Ascending aorta (tissue), 2 donors: ENCODE results near the gene ADRA2B. TPM values are rescaled to one million over a fixed set of nuclear protein-coding genes. Genes with fewer than 3 reads are reported as not detected.

Source experiments
- DNase-seq, 2 donors: peaks; one replicate each; pipeline ENCODE4 v3.0.0-alpha.2; 2019; ENCODE audit warnings: low spot score in 2 of 2
- H3K27ac ChIP-seq, 2 donors: fragments of 200-600 bp; sonication (generic); one replicate each; pipeline ENCODE4 v1.5.1; 2016 to 2017; ENCODE audit warnings: mild to moderate bottlenecking in 1 of 2
- H3K27me3 ChIP-seq: fragments of 200-600 bp; sonication (generic); one replicate; pipeline ENCODE4 v1.5.1; 2017
- H3K36me3 ChIP-seq, 2 donors: fragments of 200-600 bp; sonication (generic); one replicate each; pipeline ENCODE4 v1.5.1; 2016
- H3K4me1 ChIP-seq, 2 donors: fragments of 200-600 bp; sonication (generic); one replicate each; pipeline ENCODE4 v1.5.1; 2016 to 2017; ENCODE audit warnings: mild to moderate bottlenecking in 1 of 2
- H3K4me3 ChIP-seq, 2 donors: fragments of 200-600 bp; sonication (generic); one replicate each; pipeline ENCODE4 v1.5.1; 2016 to 2017; ENCODE audit warnings: mild to moderate bottlenecking in 1 of 2
- H3K9me3 ChIP-seq, 2 donors: fragments of 200-600 bp; sonication (generic); one replicate each; pipeline ENCODE4 v1.5.1; 2016
- intact Hi-C: fragments of 100-400 bp; cut with DNase I; formaldehyde crosslinking; loops from one replicate; pipeline ENCODE4 v1.15.1; 2023
- total RNA-seq: library from RNA; depleted of rRNA; stranded (reverse); fragments of >200 nt; gene quantifications from one replicate; pipeline ENCODE4 v1.1.0, GENCODE V29; 2016
- TF ChIP-seq, protein P1 (sequence below), 3 experiments: fragments of 200-600 bp in 2 of 3; fragments of 450-650 bp in 1 of 3; sonication (generic) in 2 of 3; IDR thresholded peaks; one replicate each; pipeline ENCODE4 v1.5.1; 2016 to 2019; ENCODE audit warnings: antibody characterized with exemption in 3 of 3, mild to moderate bottlenecking in 1 of 3, moderate library complexity in 1 of 3

The ADRA2B gene
- total RNA-seq, 1 donor from 2014 or later: 9.4 TPM

DNA sequence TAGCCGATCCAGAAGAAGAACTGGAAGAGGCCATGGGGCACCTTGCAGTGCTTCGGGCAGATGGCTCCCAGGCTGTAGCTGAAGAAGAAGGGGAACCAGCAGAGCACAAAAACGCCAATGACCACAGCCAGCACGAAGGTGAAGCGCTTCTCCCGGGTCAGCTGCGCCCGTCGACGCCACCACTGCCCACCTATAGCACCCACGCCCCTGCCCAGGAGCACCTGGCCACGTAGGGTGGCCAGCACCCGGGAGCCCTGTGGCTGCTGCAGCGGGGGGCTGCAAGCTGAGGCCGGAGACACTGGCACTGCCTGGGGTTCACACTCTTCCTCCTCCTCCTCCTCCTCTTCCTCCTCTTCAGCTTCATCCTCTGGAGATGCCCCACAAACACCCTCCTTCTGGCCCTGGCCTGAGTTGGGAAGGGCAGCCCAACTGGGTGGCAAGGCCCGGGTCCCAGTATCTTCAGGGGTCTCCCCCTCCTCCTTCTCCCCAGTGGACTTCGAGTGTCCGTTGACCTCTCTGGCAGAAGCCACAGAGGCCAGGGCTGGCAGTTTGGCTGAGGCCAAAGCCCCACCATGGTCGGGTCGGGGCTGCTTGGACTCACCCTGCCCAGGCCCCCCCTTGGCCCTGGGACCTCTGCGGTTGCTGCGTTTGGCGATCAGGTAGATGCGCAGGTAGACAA lies 1.3 kb downstream of the ADRA2B start:
- no peaks in the 10 kb centered on the region for H3K36me3 ChIP-seq
- TF ChIP-seq, protein P1, sequence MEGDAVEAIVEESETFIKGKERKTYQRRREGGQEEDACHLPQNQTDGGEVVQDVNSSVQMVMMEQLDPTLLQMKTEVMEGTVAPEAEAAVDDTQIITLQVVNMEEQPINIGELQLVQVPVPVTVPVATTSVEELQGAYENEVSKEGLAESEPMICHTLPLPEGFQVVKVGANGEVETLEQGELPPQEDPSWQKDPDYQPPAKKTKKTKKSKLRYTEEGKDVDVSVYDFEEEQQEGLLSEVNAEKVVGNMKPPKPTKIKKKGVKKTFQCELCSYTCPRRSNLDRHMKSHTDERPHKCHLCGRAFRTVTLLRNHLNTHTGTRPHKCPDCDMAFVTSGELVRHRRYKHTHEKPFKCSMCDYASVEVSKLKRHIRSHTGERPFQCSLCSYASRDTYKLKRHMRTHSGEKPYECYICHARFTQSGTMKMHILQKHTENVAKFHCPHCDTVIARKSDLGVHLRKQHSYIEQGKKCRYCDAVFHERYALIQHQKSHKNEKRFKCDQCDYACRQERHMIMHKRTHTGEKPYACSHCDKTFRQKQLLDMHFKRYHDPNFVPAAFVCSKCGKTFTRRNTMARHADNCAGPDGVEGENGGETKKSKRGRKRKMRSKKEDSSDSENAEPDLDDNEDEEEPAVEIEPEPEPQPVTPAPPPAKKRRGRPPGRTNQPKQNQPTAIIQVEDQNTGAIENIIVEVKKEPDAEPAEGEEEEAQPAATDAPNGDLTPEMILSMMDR (IDR thresholded peaks at IDR 0.05): no peak
- no peak for DNase-seq
- peaks cover 7% of the 10 kb centered on the region for H3K27me3 ChIP-seq
- no peak overlapping the region for H3K27ac ChIP-seq
- intact Hi-C loops: loop anchor here (5.0 to 10.0 kb wide), 3 partner anchors 43 to 90 kb away; no protein-coding TSS in a partner anchor
- H3K9me3 ChIP-seq: no peaks in the 10 kb centered on the region
- peaks cover 0 to 4% of the 10 kb centered on the region in 2 donors for H3K4me1 ChIP-seq
- H3K4me3 ChIP-seq: peak overlapping the region in 1 of 2 donors; percentile 78

DNA sequence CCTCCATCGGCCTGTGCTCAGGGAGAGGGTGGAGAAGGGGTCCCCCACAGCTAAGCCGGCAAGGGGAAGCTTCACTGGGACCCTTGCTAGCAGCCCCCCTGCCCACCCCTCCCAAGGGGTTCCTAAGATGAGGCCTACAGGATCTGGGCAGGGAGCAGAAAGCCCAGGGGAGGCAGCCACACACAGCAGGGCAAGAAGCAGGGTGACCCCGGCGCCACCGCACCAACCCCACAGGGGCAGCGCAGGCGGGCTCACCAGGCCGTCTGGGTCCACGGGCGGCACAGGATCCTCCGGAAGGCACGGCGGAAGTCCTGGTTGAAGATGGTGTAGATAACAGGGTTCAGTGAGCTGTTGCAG lies 1.8 kb downstream of the ADRA2B start:
- peaks cover 0 to 4% of the 10 kb centered on the region in 2 donors for H3K4me1 ChIP-seq
- peak overlapping the region in 1 of 2 donors; percentile 78 for H3K4me3 ChIP-seq
- no peaks in the 10 kb centered on the region for H3K9me3 ChIP-seq
- peaks cover 7% of the 10 kb centered on the region for H3K27me3 ChIP-seq
- no peaks in the 10 kb centered on the region for H3K36me3 ChIP-seq
- DNase-seq: no peak
- no peak overlapping the region for H3K27ac ChIP-seq
- TF ChIP-seq, protein P1 (IDR thresholded peaks at IDR 0.05): no peak
- intact Hi-C loops: loop anchor here (5.0 to 10.0 kb wide), 3 partner anchors 42 to 90 kb away; no protein-coding TSS in a partner anchor

DNA sequence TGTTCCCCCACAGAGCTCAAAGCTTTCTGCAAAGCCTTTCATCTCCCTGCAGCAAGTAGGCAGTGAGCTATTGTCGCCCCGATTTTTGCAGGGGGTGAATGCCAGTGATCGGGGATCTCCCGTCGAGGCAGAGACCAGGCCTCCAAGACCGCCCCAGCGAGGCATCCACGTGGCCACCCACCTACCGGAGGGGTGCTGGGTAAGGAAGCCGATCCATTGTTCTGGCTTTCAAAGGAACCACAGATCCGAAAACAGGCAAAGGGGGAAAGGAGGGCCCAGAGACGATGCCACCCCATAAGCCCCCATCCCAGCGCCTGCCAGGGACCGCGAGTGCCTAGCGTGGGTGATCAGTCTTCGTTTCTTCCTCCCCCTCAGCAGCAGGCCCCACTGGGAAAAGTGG lies 2.4 kb downstream of the ADRA2B start:
- Histone ChIP-seq H3K4me1 (peaks cover 3 to 4% of the 10 kb centered on the region in 2 donors), H3K4me3 (peak overlapping the region in 1 of 2 donors; percentile 78)
- intact Hi-C loops: loop anchor here (5.0 to 10.0 kb wide), 3 partner anchors 42 to 89 kb away; no protein-coding TSS in a partner anchor

DNA sequence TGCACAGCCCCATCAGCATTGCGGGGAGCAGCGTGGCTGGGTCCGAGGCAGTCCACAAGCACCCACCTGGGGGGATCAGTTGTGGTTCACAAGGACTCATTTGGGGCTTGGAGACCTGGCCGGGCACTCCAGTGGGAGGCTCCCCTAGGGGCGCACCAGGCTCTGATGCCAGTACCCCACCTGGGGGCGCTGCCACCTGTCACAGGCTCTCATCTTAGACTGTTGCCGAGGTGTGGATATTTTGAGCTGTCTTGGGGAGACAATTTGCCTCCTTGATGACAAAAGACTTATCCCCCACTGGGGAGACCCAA lies 3.0 kb downstream of the ADRA2B start:
- TF ChIP-seq, protein P1 (IDR thresholded peaks at IDR 0.05): no peak
- H3K4me1 ChIP-seq: peaks cover 4 to 7% of the 10 kb centered on the region in 2 donors
- no peaks in the 10 kb centered on the region for H3K36me3 ChIP-seq
- no peaks in the 10 kb centered on the region for H3K9me3 ChIP-seq
- no peak for DNase-seq
- intact Hi-C loops: loop anchor here (5.0 to 10.0 kb wide), 3 partner anchors 41 to 89 kb away; no protein-coding TSS in a partner anchor
- peak overlapping the region in 1 of 2 donors; percentile 78 for H3K4me3 ChIP-seq
- H3K27ac ChIP-seq: no peak overlapping the region
- peaks cover 7% of the 10 kb centered on the region for H3K27me3 ChIP-seq

More for the DNA sequence above, 2.4 kb downstream of the ADRA2B start:
- TF ChIP-seq, protein P1 (IDR thresholded peaks at IDR 0.05): no peak
- H3K9me3 ChIP-seq: no peaks in the 10 kb centered on the region
- no peaks in the 10 kb centered on the region for H3K36me3 ChIP-seq
- peaks cover 7% of the 10 kb centered on the region for H3K27me3 ChIP-seq
- no peak for DNase-seq
- no peak overlapping the region for H3K27ac ChIP-seq

DNA sequence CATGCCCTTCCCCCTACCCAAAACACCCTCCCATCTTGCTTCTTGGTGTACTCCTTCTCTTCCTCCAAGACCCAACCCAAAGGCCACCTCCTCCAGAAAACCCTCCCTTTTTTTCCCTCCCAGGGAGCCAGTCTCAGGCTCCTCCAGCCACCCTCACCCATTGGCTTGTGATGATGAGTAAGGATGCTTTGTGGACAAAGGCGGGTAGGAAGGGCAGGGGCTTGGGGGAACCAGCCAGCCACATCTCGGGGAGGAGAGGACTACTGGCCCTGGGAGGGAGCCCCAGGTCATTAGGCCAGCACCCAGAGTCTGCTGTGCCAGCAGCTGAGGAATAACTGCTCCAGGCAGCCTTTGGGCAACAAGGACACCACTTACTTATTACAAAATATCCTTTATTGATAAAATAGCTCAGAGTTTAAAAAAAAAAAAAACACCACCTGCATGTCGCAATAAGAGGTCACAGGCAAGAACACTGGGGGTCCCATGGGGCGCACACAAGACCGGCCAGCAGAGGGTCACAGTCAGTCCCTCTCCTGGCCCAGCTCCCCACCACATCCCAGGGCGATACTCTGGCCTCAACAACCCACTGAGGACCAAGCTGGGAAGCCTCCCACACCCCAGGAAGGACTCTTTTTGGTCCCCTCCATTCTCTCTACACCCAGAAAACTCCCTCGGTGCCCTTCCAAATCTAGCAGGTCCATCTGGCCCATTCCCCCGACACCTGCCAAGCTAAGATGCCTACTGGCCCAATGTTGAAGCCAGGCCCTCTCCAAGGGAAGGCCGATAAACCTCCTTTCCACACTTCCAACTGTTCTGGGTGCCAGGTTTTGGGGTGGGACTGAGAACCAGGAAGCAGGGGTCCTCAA lies 3.6 kb downstream of the ADRA2B start:
- Histone ChIP-seq H3K9me3 (no peaks in the 10 kb centered on the region), H3K36me3 (no peaks in the 10 kb centered on the region), H3K4me1 (peaks cover 4 to 7% of the 10 kb centered on the region in 2 donors), H3K27me3 (peaks cover 7% of the 10 kb centered on the region), H3K4me3 (peak overlapping the region in 1 of 2 donors; percentile 78), H3K27ac (no peak overlapping the region)
- intact Hi-C loops: loop anchor here (5.0 to 10.0 kb wide), 3 partner anchors 40 to 88 kb away; no protein-coding TSS in a partner anchor
- DNase-seq: no peak
- TF ChIP-seq, protein P1 (IDR thresholded peaks at IDR 0.05): no peak
